Tibial artery (tissue), 4 donors: ENCODE results near the gene MXI1.
A peak's percentile ranks its signal among the peaks of the same experiment; 100 is the strongest.

Source experiments
- DNase-seq, 2 donors: peaks; one replicate each; pipeline ENCODE4 v3.0.0-alpha.2; 2019
- H3K27ac ChIP-seq, 2 donors: fragments of 200-600 bp; sonication (generic) in 1 of 2; 1 replicate in 1 of 2; 2 replicates in 1 of 2; pipeline ENCODE4 v1.5.1; 2018 to 2019; ENCODE audit warnings: mild to moderate bottlenecking in 1 of 2
- H3K27me3 ChIP-seq, 2 donors: fragments of 200-600 bp; sonication (generic) in 1 of 2; one replicate each; pipeline versions ENCODE4 v1.5.1 to v1.6.0; 2016 to 2019
- H3K36me3 ChIP-seq, 3 donors: fragments of 200-600 bp; sonication (generic) in 2 of 3; one replicate each; pipeline ENCODE4 v1.5.1; 2016 to 2019; ENCODE audit warnings: mild to moderate bottlenecking in 2 of 3
- H3K4me1 ChIP-seq, 4 donors: fragments of 200-600 bp; sonication (generic) in 2 of 4; 1 replicate in 3 of 4; 2 replicates in 1 of 4; pipeline ENCODE4 v1.5.1; 2016 to 2019
- H3K4me3 ChIP-seq, 2 donors: fragments of 200-600 bp; sonication (generic) in 1 of 2; 1 replicate in 1 of 2; 2 replicates in 1 of 2; pipeline ENCODE4 v1.5.1; 2018 to 2019; ENCODE audit warnings: mild to moderate bottlenecking in 2 of 2
- H3K9me3 ChIP-seq, 3 donors: fragments of 200-600 bp; sonication (generic) in 1 of 3; one replicate each; pipeline ENCODE4 v1.5.1; 2016 to 2019
- intact Hi-C: fragments of 100-400 bp; cut with DNase I; formaldehyde crosslinking; loops from one replicate; pipeline ENCODE4 v1.15.0; 2023; ENCODE audit warnings: low total_unique reads
- TF ChIP-seq, protein P1 (sequence below), 2 experiments: fragments of 200-600 bp in 1 of 2; fragments of 450-650 bp in 1 of 2; IDR thresholded peaks; one replicate each; pipeline ENCODE4 v1.5.1; 2017 to 2019; ENCODE audit warnings: antibody characterized with exemption in 2 of 2, mild to moderate bottlenecking in 1 of 2, moderate library complexity in 1 of 2

The MXI1 gene

DNA sequence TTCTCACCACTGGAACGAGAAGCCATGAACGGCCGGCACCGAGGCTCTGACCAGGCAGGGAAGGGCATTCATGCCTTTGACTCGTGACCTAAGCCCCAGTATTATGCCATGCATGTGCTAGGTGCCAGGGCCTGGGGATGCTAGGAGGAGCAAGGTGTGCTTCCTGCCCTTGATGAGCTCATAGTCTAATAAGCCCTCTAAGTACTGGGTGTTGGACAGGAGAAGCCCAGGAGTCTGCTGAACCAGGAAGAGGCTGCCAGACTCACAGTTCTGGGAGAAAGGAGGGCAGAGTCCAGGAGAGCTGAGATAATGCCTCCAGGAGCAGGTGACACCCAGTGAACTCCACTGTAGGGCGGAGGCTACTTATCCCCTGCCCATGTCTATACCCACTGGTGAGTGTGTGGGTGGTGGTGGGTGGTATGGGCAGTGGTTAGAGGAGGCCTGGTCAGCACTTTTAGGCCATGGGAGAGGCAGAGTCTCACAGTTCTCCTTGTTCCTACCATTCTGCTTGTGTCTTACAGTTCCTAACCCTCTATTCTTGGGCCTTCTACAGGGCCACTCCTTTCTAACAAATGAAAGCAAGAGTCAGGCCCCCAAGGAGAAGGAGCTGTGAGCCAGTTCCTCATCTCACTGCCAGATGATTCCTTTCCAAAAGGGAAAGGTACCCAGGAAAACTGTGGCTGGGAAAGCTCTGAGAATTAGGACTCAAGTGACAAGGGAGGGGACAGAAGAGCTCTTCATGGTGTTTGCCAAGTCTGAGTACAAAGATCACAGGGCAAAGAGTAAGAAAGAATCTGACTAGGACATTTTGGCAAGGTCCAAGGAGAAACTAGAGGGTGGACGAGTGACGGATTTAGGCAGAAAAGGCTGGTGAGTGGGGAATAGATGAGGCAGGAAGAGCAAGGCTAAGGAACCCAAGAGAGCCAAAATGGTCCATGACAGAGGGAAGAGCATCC lies 3.6 kb upstream of the MXI1 start:
- no peak overlapping the region for H3K27ac ChIP-seq

DNA sequence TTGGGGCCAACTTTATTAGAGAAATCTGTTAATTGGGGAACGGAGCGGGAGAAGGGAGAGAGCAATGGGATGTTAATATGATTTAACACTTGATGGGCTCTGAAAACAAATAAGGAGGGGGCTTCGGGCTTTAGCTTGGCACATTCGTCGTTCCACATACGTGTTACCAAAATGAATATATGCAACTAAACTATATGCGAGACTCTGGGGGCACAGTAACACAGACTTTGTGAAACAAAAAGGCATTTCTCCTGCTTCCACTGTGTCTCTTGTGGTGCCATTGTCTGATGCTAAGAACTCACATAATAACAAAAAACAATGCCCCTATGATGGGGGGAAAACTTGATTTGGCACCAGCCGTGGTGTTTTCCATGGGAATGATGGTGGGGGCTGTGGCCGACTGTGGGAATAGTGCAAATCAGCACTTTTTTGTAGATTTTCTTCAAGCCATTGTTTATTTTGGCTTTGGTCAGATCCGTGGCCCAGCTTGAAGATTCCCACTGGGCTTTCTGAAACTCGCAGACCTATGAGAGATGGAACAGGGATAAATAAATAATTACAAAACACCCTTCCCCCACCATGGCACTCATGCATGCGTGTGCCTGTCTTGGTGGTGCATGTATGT lies 2.2 kb upstream of the MXI1 start:
- Histone ChIP-seq H3K9me3 (no peaks in the 10 kb centered on the region), H3K27me3 (no peaks in the 10 kb centered on the region), H3K36me3 (no peaks in the 10 kb centered on the region), H3K4me1 (peaks cover 0 to 5% (median 2%) of the 10 kb centered on the region in 4 donors), H3K27ac (no peak overlapping the region), H3K4me3 (no peak overlapping the region)
- DNase-seq = no peak
- TF ChIP-seq, protein P1, sequence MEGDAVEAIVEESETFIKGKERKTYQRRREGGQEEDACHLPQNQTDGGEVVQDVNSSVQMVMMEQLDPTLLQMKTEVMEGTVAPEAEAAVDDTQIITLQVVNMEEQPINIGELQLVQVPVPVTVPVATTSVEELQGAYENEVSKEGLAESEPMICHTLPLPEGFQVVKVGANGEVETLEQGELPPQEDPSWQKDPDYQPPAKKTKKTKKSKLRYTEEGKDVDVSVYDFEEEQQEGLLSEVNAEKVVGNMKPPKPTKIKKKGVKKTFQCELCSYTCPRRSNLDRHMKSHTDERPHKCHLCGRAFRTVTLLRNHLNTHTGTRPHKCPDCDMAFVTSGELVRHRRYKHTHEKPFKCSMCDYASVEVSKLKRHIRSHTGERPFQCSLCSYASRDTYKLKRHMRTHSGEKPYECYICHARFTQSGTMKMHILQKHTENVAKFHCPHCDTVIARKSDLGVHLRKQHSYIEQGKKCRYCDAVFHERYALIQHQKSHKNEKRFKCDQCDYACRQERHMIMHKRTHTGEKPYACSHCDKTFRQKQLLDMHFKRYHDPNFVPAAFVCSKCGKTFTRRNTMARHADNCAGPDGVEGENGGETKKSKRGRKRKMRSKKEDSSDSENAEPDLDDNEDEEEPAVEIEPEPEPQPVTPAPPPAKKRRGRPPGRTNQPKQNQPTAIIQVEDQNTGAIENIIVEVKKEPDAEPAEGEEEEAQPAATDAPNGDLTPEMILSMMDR (IDR thresholded peaks at IDR 0.05) = no peak
- intact Hi-C loops = loop anchor here (5.0 to 10.0 kb wide), 3 partner anchors 63 to 340 kb away; no protein-coding TSS in a partner anchor

More for the DNA sequence above, 3.6 kb upstream of the MXI1 start:
- Histone ChIP-seq H3K4me3 (no peak overlapping the region), H3K9me3 (no peaks in the 10 kb centered on the region), H3K36me3 (no peaks in the 10 kb centered on the region), H3K4me1 (peaks cover 0 to 5% (median 2%) of the 10 kb centered on the region in 4 donors), H3K27me3 (no peaks in the 10 kb centered on the region)
- intact Hi-C loops = loop anchor here (10.0 kb wide), 1 partner anchor 341 kb away; no protein-coding TSS in a partner anchor
- TF ChIP-seq, protein P1 (IDR thresholded peaks at IDR 0.05) = no peak
- DNase-seq = no peak

DNA sequence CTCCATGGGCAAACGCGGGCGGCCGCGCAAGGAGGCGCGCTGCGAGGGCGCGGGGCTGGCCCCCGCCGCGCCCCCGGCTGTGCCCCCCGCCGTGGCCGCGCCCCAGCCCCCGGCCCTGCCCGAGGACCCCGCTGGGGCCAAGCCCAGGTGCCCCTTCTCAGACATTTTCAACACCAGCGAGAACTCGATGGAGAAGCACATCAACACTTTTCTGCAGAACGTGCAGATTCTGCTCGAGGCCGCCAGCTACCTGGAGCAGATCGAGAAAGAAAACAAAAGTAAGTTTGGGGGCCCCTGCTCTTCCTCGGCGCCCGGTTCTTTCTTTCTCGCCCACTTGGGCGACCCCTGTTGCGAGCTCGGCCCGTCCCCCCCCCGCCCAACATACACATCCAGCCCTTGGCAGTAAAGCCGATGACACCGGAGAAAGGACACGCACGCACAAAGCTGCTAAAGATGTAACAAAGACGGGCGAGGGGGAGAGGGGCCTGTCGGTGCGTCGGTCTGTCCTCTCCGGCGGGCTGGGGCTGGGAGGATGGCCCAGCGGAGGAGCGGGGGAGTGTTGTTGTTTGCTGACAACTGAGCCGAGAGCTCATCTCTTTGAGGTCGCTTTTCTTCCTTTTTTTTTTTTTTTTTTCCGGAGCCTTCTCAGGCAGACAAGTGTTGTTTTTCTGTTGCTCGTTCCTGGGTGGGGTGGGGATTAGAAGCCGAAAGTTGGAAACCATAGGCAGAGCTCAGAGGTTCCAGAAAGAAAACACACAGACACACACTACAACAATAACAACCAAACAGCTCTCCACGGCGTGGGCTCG lies 604 bp downstream of the MXI1 start:
- TF ChIP-seq, protein P1 (IDR thresholded peaks at IDR 0.05) = no peak
- intact Hi-C loops = loop anchor here (5.0 to 10.0 kb wide), 3 partner anchors 66 to 337 kb away; no protein-coding TSS in a partner anchor
- peak; percentile 36 to 78 for DNase-seq

DNA sequence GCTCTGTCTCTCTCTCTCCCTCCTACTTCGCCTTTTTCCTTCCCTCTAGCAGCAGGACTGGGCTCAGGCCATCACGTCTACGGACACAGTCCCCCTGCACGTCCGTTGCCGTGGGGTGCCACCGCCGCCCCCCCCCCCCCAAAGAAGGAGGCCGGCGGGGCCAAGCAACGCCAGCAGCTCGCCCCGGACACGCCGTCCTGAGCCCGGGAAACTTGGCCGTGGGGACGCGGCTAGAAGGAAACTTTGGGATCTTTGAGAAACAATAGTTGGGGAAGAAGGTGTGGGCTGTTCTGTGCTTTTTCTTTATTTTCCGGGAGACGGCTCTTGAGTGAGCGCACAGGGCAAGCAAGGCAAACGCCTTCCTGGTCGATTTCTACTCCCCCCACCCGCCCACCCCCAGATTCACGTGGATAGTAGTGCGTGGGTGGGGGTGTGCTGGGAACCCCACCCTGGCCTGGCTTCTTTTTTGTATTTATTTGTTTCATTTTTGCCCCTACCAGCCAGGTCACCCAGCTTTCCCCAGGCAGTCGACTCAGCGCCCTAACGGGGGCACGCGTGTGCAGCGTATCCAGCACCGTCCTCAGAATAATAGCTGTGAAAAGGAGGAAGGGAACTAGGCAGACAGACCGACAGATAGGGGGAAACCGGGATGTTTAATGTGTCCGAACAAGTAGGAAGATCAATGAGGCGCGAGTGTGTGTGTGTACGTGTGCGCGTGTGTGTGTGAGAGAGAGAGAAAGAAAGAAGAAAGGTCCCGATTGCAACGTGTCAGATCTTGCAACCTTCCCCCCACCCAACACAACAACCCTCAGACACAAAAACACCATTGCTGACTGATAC lies 1.4 kb downstream of the MXI1 start:
- H3K36me3 ChIP-seq = no peaks in the 10 kb centered on the region
- intact Hi-C loops = loop anchor here (1.0 to 10.0 kb wide), 4 partner anchors 17 to 336 kb away; no protein-coding TSS in a partner anchor
- DNase-seq = peak; percentile 42 to 80

More for the DNA sequence above, 604 bp downstream of the MXI1 start:
- Histone ChIP-seq H3K4me3 (peak overlapping the region; percentile 78 to 87), H3K36me3 (no peaks in the 10 kb centered on the region), H3K27me3 (no peaks in the 10 kb centered on the region), H3K27ac (peak overlapping the region; percentile 96 to 99), H3K4me1 (peaks cover 0 to 22% (median 17%) of the 10 kb centered on the region in 4 donors), H3K9me3 (no peaks in the 10 kb centered on the region)

More for the DNA sequence above, 1.4 kb downstream of the MXI1 start:
- peaks cover 0 to 30% (median 22%) of the 10 kb centered on the region in 4 donors for H3K4me1 ChIP-seq
- H3K27me3 ChIP-seq = no peaks in the 10 kb centered on the region
- H3K4me3 ChIP-seq = peak overlapping the region; percentile 78 to 87
- H3K27ac ChIP-seq = peak overlapping the region; percentile 96 to 99
- no peaks in the 10 kb centered on the region for H3K9me3 ChIP-seq
- TF ChIP-seq, protein P1 (IDR thresholded peaks at IDR 0.05) = peak in 1 of 2 experiments; percentile 5
